Measurements from ENCODE around the gene SSC5D. TPM values are rescaled to one million over a fixed set of nuclear protein-coding genes. Genes with fewer than 3 reads are reported as not detected.

Gene SSC5D
- total RNA-seq, 1 experiment from 2014 or later = 1.5 TPM

DNA sequence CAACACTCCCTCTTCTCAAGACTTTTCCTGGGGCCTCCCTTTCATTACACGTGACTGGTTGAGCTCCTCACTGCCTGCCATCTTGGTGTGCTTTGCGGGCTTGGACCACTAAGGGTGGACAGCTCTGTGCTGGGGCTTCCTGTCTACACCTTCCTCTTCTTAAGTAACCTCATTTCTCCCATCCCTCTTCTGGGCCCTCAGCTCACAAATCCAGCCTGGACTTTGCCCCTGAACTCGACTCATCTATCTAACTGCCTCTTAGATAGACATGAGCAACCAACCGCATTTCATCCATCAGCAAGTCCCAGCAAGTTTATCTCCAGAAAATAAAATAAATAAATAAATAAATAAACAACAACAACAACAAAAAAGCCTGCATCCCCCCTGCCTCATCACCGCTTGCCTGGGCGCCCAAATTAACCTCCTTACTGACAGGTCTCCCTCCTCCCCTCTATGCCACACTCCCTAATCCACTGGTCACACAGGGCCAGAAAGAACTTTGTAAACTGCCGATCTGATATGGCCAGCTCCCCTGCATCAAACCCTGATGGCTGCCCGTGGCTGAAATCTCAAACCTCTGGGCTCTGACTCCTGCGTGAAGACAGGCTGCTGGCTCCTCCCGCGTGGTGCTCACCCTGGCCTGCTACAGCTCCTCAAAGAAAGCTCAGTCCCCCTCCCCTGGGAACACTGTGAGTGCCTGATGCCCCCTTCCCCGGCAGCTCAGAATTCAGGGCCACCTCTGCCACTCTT, 34.5 kb upstream of the SSC5D start:
- Histone ChIP-seq H3K9ac (ENCODE audit: low read length) (no peak overlapping the region), H3K9me3 (ENCODE audit: control insufficient read depth in 1 of 2, insufficient read depth in 1 of 2, low read depth in 1 of 2, low read length in 2 of 2) (no peaks in the 10 kb centered on the region), H3K36me3 (ENCODE audit: control insufficient read depth in 1 of 2, insufficient read depth in 2 of 2, low read length in 2 of 2) (no peaks in the 10 kb centered on the region; a peak in 1 of 4 replicates), H3K4me2 (ENCODE audit: low read length) (no peak overlapping the region), H2AFZ (ENCODE audit: low read depth, low read length, poor library complexity, severe bottlenecking) (no peak overlapping the region), H3K9me2 (ENCODE audit: insufficient read depth) (no peaks in the 10 kb centered on the region), H3K27ac (ENCODE audit: low read depth, low read length) (no peak overlapping the region), H3K4me3 (replicated peaks in 1 of 2; ENCODE audit: low read depth in 1 of 2, low read length in 2 of 2) (no peak overlapping the region), H3K79me2 (ENCODE audit: insufficient read depth, low read length) (0 out of 2 replicates have a peak, but pooled peaks cover 4% of the 10 kb centered on the region), H3K27me3 (ENCODE audit: insufficient read depth, low read length) (no peaks in the 10 kb centered on the region), H3K4me1 (ENCODE audit: control insufficient read depth in 1 of 2, insufficient read depth in 2 of 2, low read length in 2 of 2) (peaks cover 0 to 5% of the 10 kb centered on the region in 2 experiments; a peak in 2 of 4 replicates), H4K20me1 (ENCODE audit: insufficient read depth) (no peaks in the 10 kb centered on the region)
- POLR2A ChIA-PET = interaction anchor here (1.4 kb wide), 1 partner anchor 46 kb away, joined by 5 read pairs; the partner anchor contains the start of gene UBE2S
- intact Hi-C loops (cut with micrococcal nuclease) = no loop called here
- ATAC-seq = no peak
- DNase-seq (ENCODE audit: low read depth, low spot score) = no peak
- CTCF ChIA-PET = interaction anchor here (0.9 to 1.1 kb wide), 2 partner anchors 8 to 312 kb away, joined by 3 read pairs; partner anchors contain the start of gene ISOC2
- no TSS peak for BruUV-seq (replicated peaks)
- RAD21 ChIA-PET (ENCODE audit: low non-redundant PET in 1 of 2, low total read pairs in 2 of 2, uncharacterized antibody in 2 of 2, unreplicated experiment in 2 of 2) = interaction anchor here in 1 of 2 experiments (0.6 kb wide), 1 partner anchor 312 kb away, joined by 3 read pairs; no protein-coding TSS in a partner anchor
- TF ChIP-seq JUND (IDR thresholded peaks at IDR 0.05) (no peak), SIN3A (IDR thresholded peaks at IDR 0.05; ENCODE audit: low read depth) (no peak), POLR2AphosphoS5 (IDR thresholded peaks at IDR 0.05; ENCODE audit: low read depth, low read length) (no peak), RAD21 (IDR thresholded peaks at IDR 0.05; ENCODE audit: low read depth) (no peak), ZNF274 (IDR thresholded peaks at IDR 0.05; ENCODE audit: low read depth, low read length) (no peak), YY1 (IDR thresholded peaks at IDR 0.05; ENCODE audit: extremely low read depth, insufficient replicate concordance, low read depth, low read length) (no peak), TCF7L2 (IDR thresholded peaks at IDR 0.05; ENCODE audit: borderline replicate concordance, extremely low read depth, insufficient read depth, insufficient read length) (no peak), POLR2A (IDR thresholded peaks at IDR 0.05; ENCODE audit: borderline replicate concordance, extremely low read depth, insufficient read depth, insufficient read length) (no peak), EZH2phosphoT487 (IDR thresholded peaks at IDR 0.05; ENCODE audit: borderline replicate concordance) (no peak), EZH2 (IDR thresholded peaks at IDR 0.05) (no peak), ELF1 (IDR thresholded peaks at IDR 0.05; ENCODE audit: borderline replicate concordance, low read depth) (no peak), CBX3 (IDR thresholded peaks at IDR 0.05; ENCODE audit: low read depth) (no peak), EGR1 (IDR thresholded peaks at IDR 0.05; ENCODE audit: low read depth) (no peak), SRF (IDR thresholded peaks at IDR 0.05; ENCODE audit: low read depth) (no peak), CEBPB (IDR thresholded peaks at IDR 0.05; ENCODE audit: low read depth) (no peak)
- TF ChIP-seq, protein P1, sequence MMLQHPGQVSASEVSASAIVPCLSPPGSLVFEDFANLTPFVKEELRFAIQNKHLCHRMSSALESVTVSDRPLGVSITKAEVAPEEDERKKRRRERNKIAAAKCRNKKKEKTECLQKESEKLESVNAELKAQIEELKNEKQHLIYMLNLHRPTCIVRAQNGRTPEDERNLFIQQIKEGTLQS (IDR thresholded peaks at IDR 0.05) = no peak
- TF ChIP-seq, protein P2, sequence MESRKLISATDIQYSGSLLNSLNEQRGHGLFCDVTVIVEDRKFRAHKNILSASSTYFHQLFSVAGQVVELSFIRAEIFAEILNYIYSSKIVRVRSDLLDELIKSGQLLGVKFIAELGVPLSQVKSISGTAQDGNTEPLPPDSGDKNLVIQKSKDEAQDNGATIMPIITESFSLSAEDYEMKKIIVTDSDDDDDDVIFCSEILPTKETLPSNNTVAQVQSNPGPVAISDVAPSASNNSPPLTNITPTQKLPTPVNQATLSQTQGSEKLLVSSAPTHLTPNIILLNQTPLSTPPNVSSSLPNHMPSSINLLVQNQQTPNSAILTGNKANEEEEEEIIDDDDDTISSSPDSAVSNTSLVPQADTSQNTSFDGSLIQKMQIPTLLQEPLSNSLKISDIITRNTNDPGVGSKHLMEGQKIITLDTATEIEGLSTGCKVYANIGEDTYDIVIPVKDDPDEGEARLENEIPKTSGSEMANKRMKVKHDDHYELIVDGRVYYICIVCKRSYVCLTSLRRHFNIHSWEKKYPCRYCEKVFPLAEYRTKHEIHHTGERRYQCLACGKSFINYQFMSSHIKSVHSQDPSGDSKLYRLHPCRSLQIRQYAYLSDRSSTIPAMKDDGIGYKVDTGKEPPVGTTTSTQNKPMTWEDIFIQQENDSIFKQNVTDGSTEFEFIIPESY (IDR thresholded peaks at IDR 0.05; ENCODE audit: extremely low read depth, insufficient replicate concordance, low read length) = no peak
